ENCODE results near the gene VIL1.

DNA sequence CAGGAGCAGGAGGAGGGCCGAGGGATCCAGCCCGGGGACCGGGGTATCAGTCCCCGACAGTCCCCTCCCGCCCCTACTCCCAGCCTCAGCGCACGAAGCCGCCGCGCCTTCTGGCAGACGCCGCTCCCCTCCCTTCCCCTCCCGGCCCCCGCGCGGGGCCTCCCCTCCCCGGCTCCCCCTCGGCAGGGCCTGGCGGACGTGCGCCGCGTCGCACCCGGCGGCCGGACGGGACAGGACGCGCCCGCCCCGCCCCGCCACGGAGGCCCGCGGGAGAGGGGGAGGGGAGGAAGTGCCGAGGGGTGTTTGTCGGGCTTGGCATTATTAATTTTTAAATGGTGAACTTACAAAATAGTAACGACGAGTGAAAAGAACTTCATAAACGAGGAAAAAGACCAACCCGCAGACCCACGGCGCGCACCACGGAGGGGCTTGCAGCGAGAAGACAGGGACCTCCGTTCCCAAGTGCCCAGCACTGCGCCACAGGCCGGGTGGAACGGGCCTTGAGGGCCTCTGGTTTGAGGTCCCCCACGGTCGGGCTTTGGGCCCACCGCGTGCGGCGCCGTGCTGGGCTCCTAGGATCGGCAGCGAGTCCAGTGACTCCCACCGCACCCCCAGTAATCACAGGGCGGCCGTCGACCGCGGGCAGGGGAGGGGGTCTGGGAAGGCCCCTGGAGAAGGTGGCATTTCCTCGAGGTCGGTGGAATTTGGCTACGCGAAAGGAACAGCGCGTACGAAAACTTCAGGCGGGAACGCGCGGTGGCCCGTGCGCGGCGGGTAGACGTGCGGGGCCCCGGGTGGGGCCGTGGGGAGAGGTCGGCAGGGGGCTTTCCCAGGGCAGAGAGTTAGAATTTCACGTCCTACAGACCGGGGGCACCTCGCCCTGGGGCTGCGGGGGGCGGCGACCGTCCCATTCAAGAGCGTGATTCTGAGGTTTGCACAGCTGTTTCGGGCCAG is 20.2 kb upstream of the VIL1 start:
- TF ChIP-seq, protein P1, sequence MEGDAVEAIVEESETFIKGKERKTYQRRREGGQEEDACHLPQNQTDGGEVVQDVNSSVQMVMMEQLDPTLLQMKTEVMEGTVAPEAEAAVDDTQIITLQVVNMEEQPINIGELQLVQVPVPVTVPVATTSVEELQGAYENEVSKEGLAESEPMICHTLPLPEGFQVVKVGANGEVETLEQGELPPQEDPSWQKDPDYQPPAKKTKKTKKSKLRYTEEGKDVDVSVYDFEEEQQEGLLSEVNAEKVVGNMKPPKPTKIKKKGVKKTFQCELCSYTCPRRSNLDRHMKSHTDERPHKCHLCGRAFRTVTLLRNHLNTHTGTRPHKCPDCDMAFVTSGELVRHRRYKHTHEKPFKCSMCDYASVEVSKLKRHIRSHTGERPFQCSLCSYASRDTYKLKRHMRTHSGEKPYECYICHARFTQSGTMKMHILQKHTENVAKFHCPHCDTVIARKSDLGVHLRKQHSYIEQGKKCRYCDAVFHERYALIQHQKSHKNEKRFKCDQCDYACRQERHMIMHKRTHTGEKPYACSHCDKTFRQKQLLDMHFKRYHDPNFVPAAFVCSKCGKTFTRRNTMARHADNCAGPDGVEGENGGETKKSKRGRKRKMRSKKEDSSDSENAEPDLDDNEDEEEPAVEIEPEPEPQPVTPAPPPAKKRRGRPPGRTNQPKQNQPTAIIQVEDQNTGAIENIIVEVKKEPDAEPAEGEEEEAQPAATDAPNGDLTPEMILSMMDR (conservative IDR thresholded peaks at IDR 0.05; ENCODE audit: low read depth, low read length): no peak
- TF ChIP-seq EZH2 (IDR thresholded peaks at IDR 0.05; ENCODE audit: low read length, unreplicated experiment): no peak
- peak; percentile 62; the same call in 1 of the 2 replicates for TF ChIP-seq EZH2phosphoT487 (IDR thresholded peaks at IDR 0.05; ENCODE audit: borderline replicate concordance, low read length)
